Ascending aorta (tissue), 2 donors: ENCODE data around the gene DCUN1D1. TPM values are rescaled to one million over a fixed set of nuclear protein-coding genes. Genes with fewer than 3 reads are reported as not detected.

ENCODE experiments used
- DNase-seq, 2 donors: peaks; one replicate each; pipeline ENCODE4 v3.0.0-alpha.2; 2019; ENCODE audit warnings: low spot score in 2 of 2
- H3K27ac ChIP-seq, 2 donors: fragments of 200-600 bp; sonication (generic); one replicate each; pipeline ENCODE4 v1.5.1; 2016 to 2017; ENCODE audit warnings: mild to moderate bottlenecking in 1 of 2
- H3K27me3 ChIP-seq: fragments of 200-600 bp; sonication (generic); one replicate; pipeline ENCODE4 v1.5.1; 2017
- H3K36me3 ChIP-seq, 2 donors: fragments of 200-600 bp; sonication (generic); one replicate each; pipeline ENCODE4 v1.5.1; 2016
- H3K4me1 ChIP-seq, 2 donors: fragments of 200-600 bp; sonication (generic); one replicate each; pipeline ENCODE4 v1.5.1; 2016 to 2017; ENCODE audit warnings: mild to moderate bottlenecking in 1 of 2
- H3K4me3 ChIP-seq, 2 donors: fragments of 200-600 bp; sonication (generic); one replicate each; pipeline ENCODE4 v1.5.1; 2016 to 2017; ENCODE audit warnings: mild to moderate bottlenecking in 1 of 2
- H3K9me3 ChIP-seq, 2 donors: fragments of 200-600 bp; sonication (generic); one replicate each; pipeline ENCODE4 v1.5.1; 2016
- intact Hi-C: fragments of 100-400 bp; cut with DNase I; formaldehyde crosslinking; loops from one replicate; pipeline ENCODE4 v1.15.1; 2023
- total RNA-seq: library from RNA; depleted of rRNA; stranded (reverse); fragments of >200 nt; gene quantifications from one replicate; pipeline ENCODE4 v1.1.0, GENCODE V29; 2016
- TF ChIP-seq, protein P1 (sequence below), 3 experiments: fragments of 200-600 bp in 2 of 3; fragments of 450-650 bp in 1 of 3; sonication (generic) in 2 of 3; IDR thresholded peaks; one replicate each; pipeline ENCODE4 v1.5.1; 2016 to 2019; ENCODE audit warnings: antibody characterized with exemption in 3 of 3, mild to moderate bottlenecking in 1 of 3, moderate library complexity in 1 of 3

DCUN1D1 gene
- total RNA-seq, 1 donor from 2014 or later, result 8.4 TPM

DNA sequence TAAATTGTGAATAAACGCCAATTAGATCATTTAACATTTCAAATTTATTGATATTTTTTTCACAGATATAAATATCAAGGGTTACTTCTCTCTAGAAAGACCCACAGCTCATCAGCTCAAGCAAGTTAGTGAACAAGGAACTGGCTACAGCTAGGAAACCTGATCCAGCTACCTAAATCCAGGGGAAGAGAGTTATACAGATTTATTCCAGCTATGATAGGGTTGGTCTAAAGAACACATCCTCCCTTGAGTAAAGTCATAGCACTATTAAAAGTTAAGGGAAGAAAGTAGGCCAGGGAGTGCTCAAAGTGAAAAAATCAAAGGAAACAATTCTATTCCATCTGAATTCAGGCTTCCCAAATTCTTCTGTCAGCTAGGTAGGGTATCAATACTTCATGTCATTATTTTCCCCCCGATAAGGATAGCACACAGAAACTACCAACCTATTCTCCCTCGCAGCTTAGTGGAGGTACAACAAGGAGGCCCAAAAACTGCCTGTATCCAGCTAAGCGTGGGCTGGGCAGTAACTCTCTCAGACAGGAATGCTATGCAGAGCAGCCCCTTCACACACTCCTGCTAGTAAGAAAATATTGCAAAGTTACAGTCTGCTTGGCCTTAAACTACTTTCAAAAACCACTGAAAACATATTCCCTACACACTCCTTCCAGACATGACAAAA lies 44.0 kb downstream of the DCUN1D1 start:
- intact Hi-C loops, result no loop called here
- DNase-seq, result no peak
- peaks cover 0 to 9% of the 10 kb centered on the region in 2 donors for H3K9me3 ChIP-seq

DNA sequence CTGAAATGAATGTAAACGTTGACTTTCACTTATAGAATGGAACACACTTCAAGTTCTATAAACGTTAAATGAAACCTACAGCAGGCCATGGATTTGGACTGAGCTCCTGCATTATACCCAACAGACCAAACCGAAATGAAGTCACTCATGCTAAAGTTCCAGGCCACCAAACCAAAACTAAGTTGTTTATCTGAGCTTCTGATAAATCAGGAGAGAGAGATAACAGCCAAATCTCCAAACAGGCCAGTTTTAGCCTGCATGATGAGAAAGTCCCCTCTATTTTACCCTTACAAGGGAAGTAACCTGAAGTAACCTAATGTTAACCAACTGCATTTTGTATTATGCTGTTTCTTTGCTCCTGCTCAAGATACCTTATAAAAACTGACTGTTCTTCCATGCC lies 44.5 kb downstream of the DCUN1D1 start:
- no peaks in the 10 kb centered on the region for H3K27me3 ChIP-seq
- DNase-seq, result no peak
- intact Hi-C loops, result no loop called here
- TF ChIP-seq, protein P1, sequence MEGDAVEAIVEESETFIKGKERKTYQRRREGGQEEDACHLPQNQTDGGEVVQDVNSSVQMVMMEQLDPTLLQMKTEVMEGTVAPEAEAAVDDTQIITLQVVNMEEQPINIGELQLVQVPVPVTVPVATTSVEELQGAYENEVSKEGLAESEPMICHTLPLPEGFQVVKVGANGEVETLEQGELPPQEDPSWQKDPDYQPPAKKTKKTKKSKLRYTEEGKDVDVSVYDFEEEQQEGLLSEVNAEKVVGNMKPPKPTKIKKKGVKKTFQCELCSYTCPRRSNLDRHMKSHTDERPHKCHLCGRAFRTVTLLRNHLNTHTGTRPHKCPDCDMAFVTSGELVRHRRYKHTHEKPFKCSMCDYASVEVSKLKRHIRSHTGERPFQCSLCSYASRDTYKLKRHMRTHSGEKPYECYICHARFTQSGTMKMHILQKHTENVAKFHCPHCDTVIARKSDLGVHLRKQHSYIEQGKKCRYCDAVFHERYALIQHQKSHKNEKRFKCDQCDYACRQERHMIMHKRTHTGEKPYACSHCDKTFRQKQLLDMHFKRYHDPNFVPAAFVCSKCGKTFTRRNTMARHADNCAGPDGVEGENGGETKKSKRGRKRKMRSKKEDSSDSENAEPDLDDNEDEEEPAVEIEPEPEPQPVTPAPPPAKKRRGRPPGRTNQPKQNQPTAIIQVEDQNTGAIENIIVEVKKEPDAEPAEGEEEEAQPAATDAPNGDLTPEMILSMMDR (IDR thresholded peaks at IDR 0.05), result no peak
- no peak overlapping the region for H3K4me3 ChIP-seq
- peaks cover 0 to 4% of the 10 kb centered on the region in 2 donors for H3K36me3 ChIP-seq
- H3K27ac ChIP-seq, result no peak overlapping the region
- peaks cover 0 to 9% of the 10 kb centered on the region in 2 donors for H3K9me3 ChIP-seq
- no peaks in the 10 kb centered on the region for H3K4me1 ChIP-seq

More for the DNA sequence above, 44.0 kb downstream of the DCUN1D1 start:
- peaks cover 0 to 4% of the 10 kb centered on the region in 2 donors for H3K36me3 ChIP-seq
- no peaks in the 10 kb centered on the region for H3K27me3 ChIP-seq
- TF ChIP-seq, protein P1 (IDR thresholded peaks at IDR 0.05), result no peak
- H3K4me3 ChIP-seq, result no peak overlapping the region
- no peaks in the 10 kb centered on the region for H3K4me1 ChIP-seq
- no peak overlapping the region for H3K27ac ChIP-seq

DNA sequence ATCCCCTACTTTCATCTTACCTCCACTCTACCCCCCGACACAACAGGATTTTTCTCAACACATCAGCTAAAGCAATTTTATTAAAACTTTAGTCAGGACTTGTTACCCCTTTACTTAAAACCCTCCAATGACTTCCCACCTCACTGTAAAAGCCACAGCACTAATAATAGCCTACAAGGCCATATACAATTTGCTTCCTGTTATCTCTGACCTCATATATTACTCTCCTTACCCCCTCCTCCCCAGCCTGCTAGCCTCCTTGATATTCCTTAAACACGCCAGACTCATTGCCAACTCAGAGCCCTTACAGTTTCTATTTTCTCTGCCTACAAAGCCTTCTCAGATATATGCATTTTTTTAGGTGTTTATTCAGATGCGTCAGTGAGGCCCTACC lies 54.4 kb downstream of the DCUN1D1 start:
- no peak for DNase-seq
- Histone ChIP-seq H3K36me3 (no peaks in the 10 kb centered on the region), H3K4me3 (no peak overlapping the region), H3K27ac (no peak overlapping the region), H3K27me3 (no peaks in the 10 kb centered on the region), H3K4me1 (no peaks in the 10 kb centered on the region), H3K9me3 (no peaks in the 10 kb centered on the region)
- TF ChIP-seq, protein P1 (IDR thresholded peaks at IDR 0.05), result no peak
- intact Hi-C loops, result no loop called here

DNA sequence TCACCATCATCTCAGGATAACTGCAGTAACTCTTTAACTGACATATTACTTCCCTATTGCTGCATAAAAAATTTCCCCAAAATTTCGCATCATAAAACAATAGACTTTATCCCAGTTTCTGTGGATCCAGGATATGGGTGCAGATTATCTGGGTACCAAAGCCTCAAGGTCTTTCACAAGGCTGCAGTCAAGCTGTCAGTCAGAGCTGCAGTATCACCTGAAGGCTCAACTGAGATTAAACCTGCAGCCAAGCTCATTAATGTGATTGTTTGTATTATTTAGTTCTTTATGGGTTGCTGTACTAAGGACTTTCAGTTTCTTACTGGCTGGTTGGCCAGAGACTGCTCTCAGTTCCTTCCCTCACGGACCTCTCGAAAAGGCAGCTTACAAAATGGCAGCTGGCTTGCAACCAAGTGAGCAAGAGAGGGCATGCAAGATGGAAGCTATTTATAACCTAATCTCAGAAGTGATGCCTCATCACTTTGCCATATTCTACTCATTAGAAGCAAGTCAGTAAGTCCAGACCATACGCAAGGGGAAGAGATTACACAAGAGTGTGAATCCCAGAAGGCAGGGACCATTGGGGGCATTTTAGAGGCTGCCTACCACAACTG lies 54.9 kb downstream of the DCUN1D1 start:
- TF ChIP-seq, protein P1 (IDR thresholded peaks at IDR 0.05), result no peak
- no peaks in the 10 kb centered on the region for H3K36me3 ChIP-seq
- no peak overlapping the region for H3K27ac ChIP-seq
- no peaks in the 10 kb centered on the region for H3K4me1 ChIP-seq
- intact Hi-C loops, result no loop called here
- peak in 1 of 2 donors; percentile 65 for DNase-seq
- no peaks in the 10 kb centered on the region for H3K9me3 ChIP-seq
- H3K27me3 ChIP-seq, result no peaks in the 10 kb centered on the region
- no peak overlapping the region for H3K4me3 ChIP-seq

DNA sequence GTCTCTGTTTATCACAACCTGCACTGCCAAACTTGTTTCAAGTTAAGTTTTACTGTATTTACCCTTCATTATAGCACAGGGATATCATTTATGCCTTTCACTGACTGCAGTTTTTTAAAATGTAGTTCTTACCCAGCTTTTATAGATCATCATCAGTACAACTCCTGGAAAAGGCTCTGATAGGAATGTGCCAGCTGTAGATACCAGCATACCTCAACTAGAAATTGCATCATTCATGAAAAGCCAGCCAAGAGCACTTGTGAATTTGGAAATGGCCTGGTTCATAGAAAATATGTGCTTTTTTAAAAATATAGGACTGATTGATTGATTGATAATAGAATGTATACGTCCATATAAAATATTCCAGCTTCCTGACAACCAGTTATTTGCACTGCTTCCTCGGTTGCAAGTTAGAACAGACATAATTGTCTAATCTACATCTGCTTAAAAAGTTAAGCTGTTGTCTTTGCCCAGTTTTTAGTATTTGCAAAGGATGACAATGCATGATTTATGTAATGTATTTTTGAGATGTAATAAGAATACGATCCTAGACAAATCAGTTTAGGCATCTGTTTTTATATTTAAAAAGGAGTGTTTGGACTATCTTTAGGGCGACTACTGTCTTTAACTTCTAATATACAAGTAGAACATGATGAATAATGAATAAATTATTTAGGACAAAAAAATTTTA lies 58.5 kb downstream of the DCUN1D1 start:
- no peaks in the 10 kb centered on the region for H3K27me3 ChIP-seq
- H3K27ac ChIP-seq, result no peak overlapping the region
- no peak for DNase-seq
- H3K4me1 ChIP-seq, result no peaks in the 10 kb centered on the region
- intact Hi-C loops, result no loop called here
- TF ChIP-seq, protein P1 (IDR thresholded peaks at IDR 0.05), result no peak
- H3K36me3 ChIP-seq, result no peaks in the 10 kb centered on the region
- no peaks in the 10 kb centered on the region for H3K9me3 ChIP-seq
- no peak overlapping the region for H3K4me3 ChIP-seq
